Activated naive CD4-positive, alpha-beta T cell treated with anti-CD3 and anti-CD28 coated beads, Interleukin-2, amount 50 U/mL, for 16 hours (primary cell): ENCODE measurements around the gene COL24A1.
"Not testable (repeated sequence)": the region's sequence is repeated elsewhere in the genome, so short reads cannot be mapped to it uniquely, and the experiment has no call there.

Experiments used
- DNase-seq: peaks from one replicate; pipeline ENCODE4 v3.0.0-alpha.2; 2020

Gene COL24A1

GRCh38 chr1:85864727-85865126 is 291.8 kb downstream of the COL24A1 start:
- DNase-seq: no peak

DNA sequence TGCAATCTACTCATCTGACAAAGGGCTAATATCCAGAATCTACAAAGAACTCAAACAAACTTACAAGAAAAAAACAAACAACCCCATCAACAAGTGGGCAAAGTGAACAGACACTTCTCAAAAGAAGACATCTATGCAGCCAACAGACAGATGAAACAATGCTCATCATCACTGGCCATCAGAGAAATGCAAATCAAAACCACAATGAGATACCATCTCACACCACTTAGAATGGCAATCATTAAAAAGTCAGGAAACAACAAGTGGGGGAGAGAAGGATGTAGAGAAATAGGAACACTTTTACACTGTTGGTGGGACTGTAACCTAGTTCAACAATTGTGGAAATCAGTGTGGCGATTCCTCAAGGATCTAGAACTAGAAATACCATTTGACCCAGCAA is 292.9 kb downstream of the COL24A1 start:
- DNase-seq: not testable (repeated sequence)

DNA sequence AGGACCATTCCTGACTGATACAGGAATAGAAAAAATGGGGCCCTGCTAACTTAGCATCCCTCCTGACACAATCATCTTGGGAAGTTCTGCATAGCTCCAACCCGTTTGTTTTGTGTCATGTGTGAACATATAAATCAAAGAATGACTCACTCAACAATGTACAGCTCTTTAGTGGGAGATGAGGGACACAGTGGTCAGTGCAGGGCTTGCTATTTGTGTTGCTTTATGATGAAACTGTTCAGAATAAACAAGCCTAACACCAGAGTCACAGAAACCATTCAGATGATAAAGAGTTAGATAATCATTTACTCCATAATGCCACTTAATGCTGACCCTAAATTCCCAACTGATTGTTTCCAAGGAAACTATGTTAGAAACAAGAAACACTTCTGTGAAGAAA is 294.1 kb downstream of the COL24A1 start:
- DNase-seq: no peak

- DNase-seq: no peak
These were observed 298.6 kb downstream of the COL24A1 start for GRCh38 chr1:85857991-85858390.

DNA sequence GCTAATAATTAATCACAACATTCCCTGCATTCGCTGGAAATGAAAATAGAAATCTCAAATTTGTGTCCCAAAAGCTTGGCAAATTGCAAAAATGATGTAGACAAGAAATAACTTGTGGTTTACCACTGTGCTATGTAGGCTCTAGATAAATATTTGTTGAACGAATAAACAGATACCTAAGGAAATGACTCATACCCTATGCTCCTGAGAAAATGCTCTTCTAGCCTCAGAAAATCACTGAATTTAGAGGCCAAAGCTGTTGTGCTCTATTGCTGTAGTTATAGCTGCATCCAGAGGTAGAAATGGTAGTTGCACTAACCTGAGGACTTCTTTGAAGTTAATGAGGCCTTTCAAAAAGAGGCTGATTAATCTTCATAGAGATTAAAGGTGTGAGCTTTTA is 306.3 kb downstream of the COL24A1 start:
- no peak for DNase-seq

GRCh38 chr1:85849660-85850059 is 306.9 kb downstream of the COL24A1 start:
- no peak for DNase-seq

DNA sequence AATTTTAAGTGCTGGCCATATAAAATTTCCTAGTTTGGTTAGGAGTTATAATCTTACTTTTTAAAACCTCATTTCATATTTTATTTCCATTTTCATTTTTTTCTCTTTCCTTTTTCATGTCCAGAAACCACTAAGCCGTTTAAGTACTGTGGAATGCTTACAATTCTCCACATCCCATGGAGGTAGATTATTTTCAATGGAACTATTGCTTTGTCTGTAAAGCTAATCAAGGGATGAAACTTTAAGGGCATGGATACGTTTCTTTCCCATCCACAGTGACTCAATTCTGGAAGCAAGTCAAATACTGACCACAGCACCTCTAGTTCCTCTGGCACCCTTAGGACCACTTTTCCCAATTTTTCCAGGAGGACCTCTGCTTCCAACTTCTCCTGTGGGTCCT is 309.2 kb downstream of the COL24A1 start:
- no peak for DNase-seq

DNA sequence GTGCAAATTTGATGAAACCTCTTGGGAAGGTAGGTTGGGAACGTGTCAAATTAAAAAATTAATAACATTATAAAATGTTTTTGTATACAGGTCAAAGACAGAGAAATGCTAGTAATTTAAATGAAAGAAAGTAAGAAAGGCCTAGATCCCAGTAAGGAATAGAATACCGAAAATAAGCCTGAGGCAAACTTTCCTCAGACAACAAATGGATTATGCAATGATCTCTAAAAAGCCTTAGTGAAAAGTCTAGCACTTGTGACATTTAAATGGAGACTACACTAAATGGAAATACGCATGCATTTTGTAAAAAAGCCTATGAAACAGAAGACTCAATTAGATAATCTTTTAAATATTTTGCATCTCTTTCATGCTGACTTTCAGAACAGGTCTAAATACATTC is 309.9 kb downstream of the COL24A1 start:
- DNase-seq: no peak

GRCh38 chr1:85839459-85839858 is 317.1 kb downstream of the COL24A1 start:
- DNase-seq: no peak

DNA sequence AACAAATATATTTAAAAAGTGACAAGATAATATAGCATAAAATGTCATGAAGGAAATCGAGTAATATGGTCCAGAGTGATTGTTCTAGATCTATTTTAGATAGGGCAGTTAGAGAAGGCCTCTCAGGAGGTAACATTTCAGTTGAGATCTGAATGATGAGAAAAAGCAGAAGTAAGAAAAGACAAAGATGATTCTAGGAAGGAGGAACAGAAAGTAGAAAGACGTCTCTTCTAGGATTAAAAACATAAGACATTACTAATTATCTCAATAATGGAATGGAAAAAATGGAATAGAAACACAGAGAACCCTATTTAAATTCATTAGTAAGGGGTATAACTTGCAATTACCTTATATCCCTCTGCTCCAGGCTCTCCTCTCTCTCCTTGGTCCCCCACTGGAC is 318.3 kb downstream of the COL24A1 start:
- DNase-seq: no peak

- no peak for DNase-seq
These were observed 319.8 kb downstream of the COL24A1 start for GRCh38 chr1:85836736-85837135.

DNA sequence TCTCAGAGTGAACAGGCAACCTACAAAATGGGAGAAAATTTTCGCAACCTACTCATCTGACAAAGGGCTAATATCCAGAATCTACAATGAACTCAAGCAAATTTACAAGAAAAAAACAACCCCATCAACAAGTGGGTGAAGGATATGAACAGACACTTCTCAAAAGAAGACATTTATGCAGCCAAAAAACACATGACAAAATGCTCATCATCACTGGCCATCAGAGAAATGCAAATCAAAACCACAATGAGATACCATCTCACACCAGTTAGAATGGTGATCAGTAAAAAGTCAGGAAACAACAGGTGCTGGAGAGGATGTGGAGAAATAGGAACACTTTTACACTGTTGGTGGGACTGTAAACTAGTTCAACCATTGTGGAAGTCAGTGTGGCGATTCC is 323.4 kb downstream of the COL24A1 start:
- not testable (repeated sequence) for DNase-seq

DNA sequence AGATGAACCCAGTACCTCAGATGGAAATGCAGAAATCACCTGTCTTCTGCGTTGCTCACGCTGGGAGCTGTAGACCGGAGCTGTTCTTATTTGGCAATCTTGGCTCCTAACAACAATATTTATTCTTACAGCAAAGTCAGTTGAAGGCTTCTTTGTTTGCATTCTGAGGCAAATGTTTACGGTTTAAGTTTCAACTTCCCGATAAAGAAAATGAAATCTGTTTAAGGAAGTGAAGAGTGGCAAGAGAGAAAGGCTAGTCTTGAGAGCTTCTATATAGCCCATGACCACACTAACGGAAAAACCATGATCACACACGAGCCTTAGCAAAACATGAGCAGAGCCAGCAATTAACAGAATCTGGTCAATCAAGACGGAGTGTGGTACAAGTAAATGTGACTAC is 325.7 kb downstream of the COL24A1 start:
- DNase-seq: no peak

DNA sequence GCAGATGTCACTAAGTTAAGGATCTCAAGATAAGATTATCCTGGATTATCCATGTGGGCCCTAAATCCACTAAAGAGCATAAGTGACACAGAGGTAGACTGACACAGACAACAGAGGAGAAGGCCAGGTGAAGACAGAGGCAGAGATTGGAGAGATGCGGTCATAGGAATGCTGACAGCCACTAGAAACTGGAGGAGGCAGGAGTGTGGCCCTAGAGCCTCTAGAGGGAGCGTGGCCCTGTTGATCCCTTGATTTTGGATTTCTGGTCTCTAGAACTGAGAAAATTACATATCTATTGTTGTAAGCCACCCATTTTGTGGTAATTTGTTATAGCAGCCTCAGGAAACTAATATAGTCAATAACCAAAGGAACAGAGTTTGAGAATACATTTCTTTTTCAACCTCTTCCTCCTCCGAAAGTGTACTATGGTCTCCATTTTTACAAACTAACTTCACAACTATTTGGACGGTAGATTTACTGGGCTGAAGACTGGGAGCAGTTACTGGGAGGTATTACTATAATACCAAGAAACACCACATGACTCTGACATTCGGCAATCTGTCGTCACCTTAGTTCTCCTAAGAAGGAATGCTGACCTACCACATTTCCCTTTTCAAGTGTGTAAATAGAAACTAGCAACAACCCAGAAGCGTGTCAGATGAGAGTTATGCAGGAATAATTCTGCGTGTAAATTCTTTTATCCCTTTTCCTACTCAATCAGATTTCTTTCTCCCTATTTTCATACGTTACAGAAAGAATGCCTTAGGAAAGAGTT is 332.3 kb downstream of the COL24A1 start:
- no peak for DNase-seq

GRCh38 chr1:85822696-85823095 is 333.9 kb downstream of the COL24A1 start:
- DNase-seq: no peak

DNA sequence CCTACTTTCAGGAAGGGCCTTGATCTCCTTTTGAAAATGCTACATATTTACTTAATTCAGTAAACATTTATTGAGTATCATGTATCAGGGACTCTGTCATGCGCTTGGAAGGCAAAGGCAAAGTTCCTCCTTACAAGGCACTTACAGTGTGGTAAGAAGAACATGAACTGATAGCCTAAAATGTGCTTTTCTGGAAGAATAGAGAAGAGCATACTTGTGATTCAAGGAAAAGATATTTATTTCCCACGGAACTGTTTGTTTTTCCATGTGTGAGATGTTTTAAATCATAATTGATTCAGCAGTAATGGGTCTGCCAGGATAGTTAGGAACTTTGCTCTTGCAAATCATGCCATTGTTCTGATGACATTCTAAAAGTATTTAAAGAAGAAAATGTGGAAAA is 338.2 kb downstream of the COL24A1 start:
- no peak for DNase-seq

DNA sequence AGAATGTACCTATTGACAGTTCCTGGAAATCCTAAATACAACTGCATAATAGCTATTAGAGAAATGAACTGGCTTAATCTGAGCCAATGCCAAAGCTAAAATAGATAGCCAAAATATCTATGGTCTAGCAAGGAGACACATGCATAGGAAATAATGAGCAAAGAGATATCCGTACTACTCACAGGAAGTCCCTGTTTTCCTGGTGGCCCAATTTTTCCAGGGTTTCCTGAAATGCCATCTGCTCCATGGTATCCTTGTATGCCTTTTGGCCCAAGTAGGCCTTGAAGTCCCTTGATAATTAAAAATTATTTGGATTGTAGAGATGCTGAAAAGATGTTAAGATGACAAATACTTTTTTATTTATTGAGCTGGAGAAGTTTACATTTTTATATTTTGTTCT is 340.0 kb downstream of the COL24A1 start:
- no peak for DNase-seq

- DNase-seq: no peak
These were observed 340.7 kb downstream of the COL24A1 start for GRCh38 chr1:85815906-85816305.

- DNase-seq: no peak
These were observed 350.2 kb downstream of the COL24A1 start for GRCh38 chr1:85806236-85806965.

- DNase-seq: no peak
These were observed 355.1 kb downstream of the COL24A1 start for GRCh38 chr1:85801520-85801919.

GRCh38 chr1:85799737-85800136 is 356.8 kb downstream of the COL24A1 start:
- DNase-seq: no peak

GRCh38 chr1:85798419-85798818 is 358.2 kb downstream of the COL24A1 start:
- DNase-seq: no peak

GRCh38 chr1:85777021-85777420 is 379.6 kb downstream of the COL24A1 start:
- DNase-seq: not testable (repeated sequence)

- no peak for DNase-seq
These were observed 393.8 kb downstream of the COL24A1 start for GRCh38 chr1:85762804-85763203.

DNA sequence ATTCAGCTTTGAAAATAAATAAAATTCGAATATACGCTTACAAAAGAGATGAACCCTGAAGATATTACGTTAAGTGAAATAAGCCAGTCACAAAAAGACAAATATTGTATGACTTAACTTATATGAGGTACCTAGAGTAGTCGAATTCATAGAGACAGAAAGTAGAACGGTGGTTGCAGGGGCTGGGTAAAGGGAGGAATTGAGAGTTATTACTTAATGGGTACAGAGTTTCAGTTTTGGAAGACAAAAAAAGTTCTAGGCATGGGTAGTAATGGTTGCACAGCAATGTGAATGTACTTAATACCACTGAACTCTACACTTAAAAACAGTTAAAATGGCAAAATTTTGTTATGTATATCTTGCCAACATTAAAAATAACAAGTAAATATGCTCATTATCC is 399.7 kb downstream of the COL24A1 start:
- DNase-seq: no peak
